ENCODE results near the gene TRPC1. TPM values are rescaled to one million over a fixed set of nuclear protein-coding genes. Genes with fewer than 3 reads are reported as not detected.

The TRPC1 gene
- total RNA-seq, 2 donors from 2014 or later = 10.6 to 20.2 TPM

GRCh38 chr3:142716102-142716501 is 7.7 kb upstream of the TRPC1 start:
- Histone ChIP-seq H3K36me3 (no peaks in the 10 kb centered on the region), H3K27ac (no peak overlapping the region), H3K27me3 (no peaks in the 10 kb centered on the region), H3K9me3 (no peaks in the 10 kb centered on the region), H3K4me3 (no peak overlapping the region), H3K4me1 (no peaks in the 10 kb centered on the region)
- DNase-seq (ENCODE audit: low spot score) = no peak
- TF ChIP-seq CTCF (IDR thresholded peaks at IDR 0.05) = no peak

- H3K4me1 ChIP-seq = peaks cover 0 to 9% of the 10 kb centered on the region in 2 donors
- TF ChIP-seq CTCF (IDR thresholded peaks at IDR 0.05) = no peak
- DNase-seq (ENCODE audit: low spot score) = no peak
- no peaks in the 10 kb centered on the region for H3K36me3 ChIP-seq
- H3K9me3 ChIP-seq = no peaks in the 10 kb centered on the region
- H3K4me3 ChIP-seq = peak overlapping the region; percentile 89 to 92
- no peaks in the 10 kb centered on the region for H3K27me3 ChIP-seq
- H3K27ac ChIP-seq = peak overlapping the region; percentile 92 to 94
These were observed 218 bp upstream of the TRPC1 start for GRCh38 chr3:142723665-142723967.

- peak in 1 of 2 donors; percentile 51 for TF ChIP-seq CTCF (IDR thresholded peaks at IDR 0.05)
- H3K9me3 ChIP-seq = no peaks in the 10 kb centered on the region
- H3K27ac ChIP-seq = peak overlapping the region; percentile 92 to 94
- no peaks in the 10 kb centered on the region for H3K36me3 ChIP-seq
- no peak for DNase-seq (ENCODE audit: low spot score)
- H3K4me3 ChIP-seq = peak overlapping the region; percentile 89 to 92
- H3K4me1 ChIP-seq = peaks cover 0 to 9% of the 10 kb centered on the region in 2 donors
- no peaks in the 10 kb centered on the region for H3K27me3 ChIP-seq
These were observed 985 bp downstream of the TRPC1 start for GRCh38 chr3:142724682-142725356.

- Histone ChIP-seq H3K36me3 (no peaks in the 10 kb centered on the region), H3K27ac (peak overlapping the region; percentile 92 to 94), H3K27me3 (no peaks in the 10 kb centered on the region), H3K4me3 (peak overlapping the region; percentile 89 to 92), H3K4me1 (peaks cover 0 to 9% of the 10 kb centered on the region in 2 donors), H3K9me3 (no peaks in the 10 kb centered on the region)
- no peak for TF ChIP-seq CTCF (IDR thresholded peaks at IDR 0.05)
- no peak for DNase-seq (ENCODE audit: low spot score)
These were observed 1.5 kb downstream of the TRPC1 start for GRCh38 chr3:142725357-142725739.

GRCh38 chr3:142726017-142726416 is 2.2 kb downstream of the TRPC1 start:
- Histone ChIP-seq H3K4me3 (no peak overlapping the region), H3K9me3 (no peaks in the 10 kb centered on the region), H3K27me3 (no peaks in the 10 kb centered on the region), H3K4me1 (peaks cover 0 to 9% of the 10 kb centered on the region in 2 donors), H3K27ac (no peak overlapping the region), H3K36me3 (no peaks in the 10 kb centered on the region)
- TF ChIP-seq CTCF (IDR thresholded peaks at IDR 0.05) = no peak
- no peak for DNase-seq (ENCODE audit: low spot score)

GRCh38 chr3:142732066-142732465 is 8.2 kb downstream of the TRPC1 start:
- Histone ChIP-seq H3K27me3 (no peaks in the 10 kb centered on the region), H3K9me3 (no peaks in the 10 kb centered on the region), H3K4me3 (no peak overlapping the region), H3K36me3 (no peaks in the 10 kb centered on the region), H3K27ac (no peak overlapping the region), H3K4me1 (peaks cover 0 to 13% of the 10 kb centered on the region in 2 donors)
- no peak for TF ChIP-seq CTCF (IDR thresholded peaks at IDR 0.05)
- DNase-seq (ENCODE audit: low spot score) = no peak

Measured in right atrium auricular region (tissue), 2 donors.